CD8-positive, alpha-beta memory T cell (primary cell): ENCODE results near the gene MAPRE2. TPM values are rescaled to one million over a fixed set of nuclear protein-coding genes. Genes with fewer than 3 reads are reported as not detected.

Experiments used
- CTCF ChIA-PET: fragments of 350-600 bp; sonication (Branson Sonifier 250); formaldehyde crosslinking; loops from one replicate; lab custom pipeline; 2021; ENCODE audit warnings: antibody characterized with exemption; lab: Charles Lee
- POLR2A ChIA-PET: fragments of 350-600 bp; sonication (Branson Sonifier 250); formaldehyde crosslinking; loops from one replicate; lab custom pipeline; 2021; ENCODE audit warnings: antibody characterized with exemption; lab: Charles Lee
- DNase-seq, 5 donors: peaks; one replicate each; pipeline versions ENCODE4 v3.0.0 to v3.0.0-alpha.2; 2020 to 2022; ENCODE audit warnings: mixed read lengths in 1 of 5
- H3K27ac ChIP-seq: one replicate; pipeline ENCODE4 v1.7.0; 2013; ENCODE audit warnings: low read depth, mild to moderate bottlenecking, low read length, moderate library complexity
- H3K27me3 ChIP-seq: 2 replicates; pipeline ENCODE4 v1.7.0; 2013; ENCODE audit warnings: low read length, mild to moderate bottlenecking; ENCODE audit not compliant: insufficient read depth, poor library complexity, severe bottlenecking
- H3K36me3 ChIP-seq: 2 replicates; pipeline ENCODE4 v1.7.0; 2013; ENCODE audit warnings: mild to moderate bottlenecking, low read length, moderate library complexity; ENCODE audit not compliant: insufficient read depth
- H3K4me1 ChIP-seq: 2 replicates; pipeline ENCODE4 v1.7.0; 2013; ENCODE audit warnings: mild to moderate bottlenecking, low read length, moderate library complexity; ENCODE audit not compliant: insufficient read depth
- H3K4me3 ChIP-seq: 2 replicates; pipeline ENCODE4 v1.7.0; 2013; ENCODE audit warnings: mild to moderate bottlenecking, low read length
- H3K9me3 ChIP-seq: 2 replicates; pipeline ENCODE4 v1.7.0; 2013; ENCODE audit warnings: mild to moderate bottlenecking, low read length
- H3K27ac Mint-ChIP-seq, 8 donors: one replicate each; pipeline ENCODE4 v1.8.0; 2020 to 2021; ENCODE audit warnings: mixed read lengths in 8 of 8, mild to moderate bottlenecking in 6 of 8, inconsistent platforms in 3 of 8, moderate library complexity in 3 of 8
- H3K27me3 Mint-ChIP-seq, 2 donors: one replicate each; pipeline ENCODE4 v1.8.0; 2020 to 2021; ENCODE audit warnings: mixed read lengths in 2 of 2, mild to moderate bottlenecking in 1 of 2, moderate library complexity in 1 of 2
- H3K36me3 Mint-ChIP-seq, 3 donors: one replicate each; pipeline ENCODE4 v1.8.0; 2020 to 2021; ENCODE audit warnings: mixed read lengths in 3 of 3, inconsistent platforms in 1 of 3, mild to moderate bottlenecking in 1 of 3
- H3K4me1 Mint-ChIP-seq, 3 donors: one replicate each; pipeline ENCODE4 v1.8.0; 2020 to 2021; ENCODE audit warnings: mixed read lengths in 3 of 3, inconsistent platforms in 1 of 3, mild to moderate bottlenecking in 1 of 3
- H3K4me3 Mint-ChIP-seq, 7 donors: one replicate each; pipeline ENCODE4 v1.8.0; 2020 to 2021; ENCODE audit warnings: mixed read lengths in 7 of 7, mild to moderate bottlenecking in 6 of 7, moderate library complexity in 4 of 7, inconsistent platforms in 2 of 7
- H3K9me3 Mint-ChIP-seq, 5 donors: one replicate each; pipeline ENCODE4 v1.8.0; 2020 to 2022; ENCODE audit warnings: mixed read lengths in 5 of 5, mild to moderate bottlenecking in 3 of 5, moderate library complexity in 2 of 5, inconsistent platforms in 1 of 5
- polyA plus RNA-seq: library from polyadenylated mRNA; unstranded; fragments of 300-500 nt; fragmentation: Illumina TruSeq; gene quantifications from one replicate; pipeline ENCODE4 v1.2.3, GENCODE V29; 2021
- total RNA-seq, 2 experiments: library from RNA; stranded (reverse); gene quantifications; one replicate each; pipeline ENCODE4 v1.2.3, GENCODE V29; 2021

Gene MAPRE2
- total and polyA plus RNA-seq, 3 experiments from 2014 or later, result 38.5 to 80.4 (median 38.6) TPM

DNA sequence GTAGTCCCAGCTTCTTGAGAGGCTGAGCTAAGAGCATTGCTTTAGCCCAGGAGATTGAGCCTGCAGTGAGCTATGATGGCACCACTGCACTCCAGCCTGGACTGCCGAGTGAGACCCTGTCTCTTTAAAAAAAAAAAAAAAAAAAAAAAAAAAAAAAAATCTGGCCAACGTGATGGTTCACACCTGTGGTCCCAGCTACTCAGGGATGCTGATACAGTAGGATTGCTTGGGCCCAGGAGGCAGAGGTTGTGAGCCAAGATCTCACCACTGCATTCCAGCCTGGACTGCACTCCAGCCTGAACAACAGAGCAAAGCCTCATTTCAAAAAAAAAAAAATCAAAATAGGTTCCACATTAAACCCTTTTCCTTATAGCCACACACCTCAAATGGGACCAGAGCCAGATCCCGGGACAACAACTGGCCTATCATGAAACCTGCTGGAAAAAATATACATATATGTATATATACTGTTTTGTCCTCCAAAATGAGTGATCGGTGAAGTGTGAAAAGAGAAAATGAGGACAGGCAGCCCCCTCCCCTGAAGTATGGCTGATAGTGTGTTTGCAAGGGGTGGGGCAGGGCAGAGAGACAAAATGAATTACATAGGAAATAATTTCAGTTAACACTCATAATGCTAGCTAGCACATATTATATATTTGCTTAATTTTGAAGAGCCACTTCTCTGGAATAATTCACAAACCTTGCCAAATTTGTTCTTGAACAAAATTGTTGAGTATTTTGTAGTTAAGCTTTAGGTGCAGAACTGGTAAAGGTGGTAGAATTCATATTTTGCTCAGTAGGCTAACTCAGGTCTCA is 22.9 kb downstream of the MAPRE2 start:
- Histone ChIP-seq H3K9me3 (no peaks in the 10 kb centered on the region), H3K4me3 (no peak overlapping the region), H3K27ac (no peak overlapping the region), H3K4me1 (peaks cover 24% of the 10 kb centered on the region), H3K36me3 (no peaks in the 10 kb centered on the region), H3K27me3 (no peaks in the 10 kb centered on the region)
- ChIA-PET CTCF (no interaction called here), POLR2A (interaction anchor here (0.7 kb wide), 1 partner anchor 175 kb away, joined by 3 read pairs; no protein-coding TSS in a partner anchor)
- Mint-ChIP-seq H3K4me3 (peak overlapping the region in 3 of 7 donors; percentile 10 to 54 (median 38)), H3K27ac (peak overlapping the region in 7 of 8 donors; percentile 15 to 86 (median 70)), H3K27me3 (no peaks in the 10 kb centered on the region), H3K4me1 (peaks cover 62 to 89% (median 77%) of the 10 kb centered on the region in 3 donors), H3K9me3 (peaks cover 0 to 1% (median 0%) of the 10 kb centered on the region in 5 donors), H3K36me3 (peaks cover 0 to 15% (median 7%) of the 10 kb centered on the region in 3 donors)
- no peak for DNase-seq

DNA sequence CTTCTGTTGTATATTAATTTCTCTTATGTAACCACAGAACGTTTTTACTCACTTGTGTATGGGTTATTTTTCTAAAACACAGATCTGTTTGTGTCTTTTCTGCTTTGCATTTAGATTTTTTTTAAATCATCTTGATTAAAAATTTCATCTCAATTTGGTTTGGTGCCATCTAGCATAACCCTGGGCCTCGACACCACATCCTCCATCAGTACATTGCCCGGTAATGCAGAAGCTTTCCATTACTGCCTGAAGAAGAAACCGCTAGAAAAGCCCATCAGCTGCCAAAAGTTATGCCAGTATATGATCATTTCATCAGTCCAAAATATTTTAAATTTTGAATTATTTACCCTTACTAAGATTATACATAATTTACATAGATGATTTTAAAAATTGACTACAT is 26.2 kb downstream of the MAPRE2 start:
- no peaks in the 10 kb centered on the region for H3K9me3 ChIP-seq
- H3K27me3 ChIP-seq, result no peaks in the 10 kb centered on the region
- Mint-ChIP-seq H3K4me1 (peaks cover 49 to 81% (median 65%) of the 10 kb centered on the region in 3 donors), H3K4me3 (peak overlapping the region in 1 of 7 donors; percentile 56), H3K27ac (peak overlapping the region in 4 of 8 donors; percentile 28 to 75 (median 30)), H3K36me3 (peaks cover 5 to 35% (median 14%) of the 10 kb centered on the region in 3 donors), H3K27me3 (no peaks in the 10 kb centered on the region), H3K9me3 (no peaks in the 10 kb centered on the region)
- ChIA-PET POLR2A (no interaction called here), CTCF (no interaction called here)
- H3K27ac ChIP-seq, result no peak overlapping the region
- DNase-seq, result no peak
- H3K4me1 ChIP-seq, result peaks cover 11% of the 10 kb centered on the region
- no peak overlapping the region for H3K4me3 ChIP-seq
- H3K36me3 ChIP-seq, result no peaks in the 10 kb centered on the region

DNA sequence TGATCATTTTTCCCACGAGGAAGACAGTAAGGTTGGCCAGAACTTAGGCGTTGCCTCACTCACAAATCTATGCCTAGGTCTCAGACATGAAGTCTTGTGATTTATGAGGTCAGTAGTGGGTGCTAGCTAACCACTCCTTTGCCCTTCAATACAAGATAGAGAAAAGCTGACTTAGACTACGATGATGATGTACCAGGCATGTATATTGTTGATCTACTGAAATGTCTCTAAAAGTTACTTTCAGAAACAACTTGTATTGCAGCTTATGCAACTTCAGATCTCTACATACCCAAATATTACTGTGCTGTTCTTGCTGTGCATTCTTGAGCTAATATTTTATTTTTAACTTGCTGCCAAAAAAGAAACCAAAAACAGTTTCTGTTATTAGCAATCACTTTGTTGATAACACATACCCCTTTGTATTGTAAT is 30.6 kb downstream of the MAPRE2 start:
- DNase-seq, result no peak
- no peaks in the 10 kb centered on the region for H3K27me3 ChIP-seq
- no peaks in the 10 kb centered on the region for H3K36me3 ChIP-seq
- H3K4me1 ChIP-seq, result peaks cover 5% of the 10 kb centered on the region
- Mint-ChIP-seq H3K4me3 (no peak overlapping the region), H3K36me3 (peaks cover 5 to 61% (median 21%) of the 10 kb centered on the region in 3 donors), H3K27ac (peak overlapping the region in 5 of 8 donors; percentile 24 to 65 (median 64)), H3K4me1 (peaks cover 55 to 80% (median 61%) of the 10 kb centered on the region in 3 donors), H3K9me3 (no peaks in the 10 kb centered on the region), H3K27me3 (peaks cover 0 to 1% of the 10 kb centered on the region in 2 donors)
- H3K9me3 ChIP-seq, result no peaks in the 10 kb centered on the region
- POLR2A ChIA-PET, result no interaction called here
- H3K4me3 ChIP-seq, result no peak overlapping the region
- CTCF ChIA-PET, result interaction anchor here (1.2 kb wide), 1 partner anchor 27 kb away, joined by 3 read pairs; no protein-coding TSS in a partner anchor
- H3K27ac ChIP-seq, result no peak overlapping the region

DNA sequence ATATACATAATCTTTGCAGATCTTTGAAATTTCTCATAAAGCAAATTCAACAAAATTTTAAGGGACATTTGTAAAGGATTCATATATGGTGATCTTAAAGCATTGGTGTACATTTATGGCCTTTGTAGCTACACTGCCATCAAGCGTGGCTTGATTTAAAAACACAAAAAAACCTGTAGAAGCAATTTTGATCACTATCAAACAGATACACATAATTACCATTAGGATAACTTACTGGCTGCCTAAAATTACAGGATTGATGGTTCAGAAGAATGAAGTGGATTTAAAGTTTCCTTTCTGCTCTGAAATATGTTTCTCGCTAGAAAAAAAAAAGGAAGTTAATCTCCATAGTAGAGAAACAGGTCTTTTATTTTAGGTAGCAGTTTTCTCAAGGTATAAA is 31.4 kb downstream of the MAPRE2 start:
- Mint-ChIP-seq H3K4me1 (peaks cover 53 to 80% (median 62%) of the 10 kb centered on the region in 3 donors), H3K27me3 (peaks cover 0 to 1% of the 10 kb centered on the region in 2 donors), H3K27ac (no peak overlapping the region), H3K36me3 (peaks cover 5 to 62% (median 21%) of the 10 kb centered on the region in 3 donors), H3K4me3 (no peak overlapping the region), H3K9me3 (no peaks in the 10 kb centered on the region)
- no peaks in the 10 kb centered on the region for H3K27me3 ChIP-seq
- no peaks in the 10 kb centered on the region for H3K4me1 ChIP-seq
- DNase-seq, result no peak
- H3K36me3 ChIP-seq, result no peaks in the 10 kb centered on the region
- POLR2A ChIA-PET, result no interaction called here
- no peak overlapping the region for H3K4me3 ChIP-seq
- H3K9me3 ChIP-seq, result no peaks in the 10 kb centered on the region
- CTCF ChIA-PET, result no interaction called here
- H3K27ac ChIP-seq, result no peak overlapping the region

DNA sequence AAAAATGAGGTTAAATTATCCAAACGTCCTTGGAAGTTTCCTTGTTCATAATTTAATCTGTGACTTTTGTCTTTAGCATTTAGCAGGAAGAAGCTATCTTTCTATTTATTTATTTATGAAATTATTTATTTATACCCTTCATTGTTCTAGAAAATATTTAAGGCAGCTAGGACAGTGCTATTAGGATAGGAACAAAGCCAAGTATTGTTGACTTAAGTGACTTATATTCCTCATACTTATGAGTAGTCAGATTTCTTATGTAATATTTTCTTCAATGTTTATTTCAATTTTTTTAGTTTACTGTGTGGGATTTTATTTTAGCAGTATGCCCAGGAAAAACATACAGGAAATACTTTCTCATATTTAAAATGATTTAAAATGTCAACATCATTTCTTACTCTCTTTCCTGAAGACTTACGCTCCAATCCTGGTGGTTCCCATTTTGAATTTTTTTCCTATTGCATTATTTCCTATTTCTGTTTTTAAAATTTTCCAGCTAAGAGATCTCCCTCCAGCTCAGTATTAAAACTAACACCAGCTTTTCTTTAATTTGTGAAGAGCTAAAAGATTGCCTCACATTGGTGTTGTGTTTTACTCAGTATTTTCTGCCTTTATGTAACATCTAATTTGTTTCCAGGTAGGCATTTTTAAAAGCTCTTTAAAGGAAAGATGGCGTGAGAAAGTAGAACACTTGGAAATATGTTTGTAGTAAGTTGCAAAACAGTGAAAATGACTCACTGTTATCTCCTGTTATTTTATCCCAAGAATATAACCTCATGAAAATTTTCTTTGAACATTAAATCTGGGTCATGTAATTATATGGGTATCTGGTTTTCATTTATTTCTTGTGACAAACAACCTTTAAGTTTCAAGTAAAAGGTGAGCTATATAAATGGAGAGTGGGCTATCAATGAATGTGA is 32.2 kb downstream of the MAPRE2 start:
- CTCF ChIA-PET, result interaction anchor here (0.7 to 1.8 kb wide), 4 partner anchors 8 to 363 kb away, joined by 3 to 4 read pairs (median 4); no protein-coding TSS in a partner anchor
- POLR2A ChIA-PET, result no interaction called here
- Mint-ChIP-seq H3K9me3 (no peaks in the 10 kb centered on the region), H3K4me3 (no peak overlapping the region), H3K27me3 (peaks cover 0 to 1% of the 10 kb centered on the region in 2 donors), H3K27ac (peak overlapping the region in 3 of 8 donors; percentile 26 to 60 (median 37)), H3K36me3 (peaks cover 5 to 64% (median 21%) of the 10 kb centered on the region in 3 donors), H3K4me1 (peaks cover 53 to 81% (median 67%) of the 10 kb centered on the region in 3 donors)
- DNase-seq, result no peak
- Histone ChIP-seq H3K36me3 (no peaks in the 10 kb centered on the region), H3K4me3 (no peak overlapping the region), H3K9me3 (no peaks in the 10 kb centered on the region), H3K4me1 (no peaks in the 10 kb centered on the region), H3K27ac (no peak overlapping the region), H3K27me3 (no peaks in the 10 kb centered on the region)

DNA sequence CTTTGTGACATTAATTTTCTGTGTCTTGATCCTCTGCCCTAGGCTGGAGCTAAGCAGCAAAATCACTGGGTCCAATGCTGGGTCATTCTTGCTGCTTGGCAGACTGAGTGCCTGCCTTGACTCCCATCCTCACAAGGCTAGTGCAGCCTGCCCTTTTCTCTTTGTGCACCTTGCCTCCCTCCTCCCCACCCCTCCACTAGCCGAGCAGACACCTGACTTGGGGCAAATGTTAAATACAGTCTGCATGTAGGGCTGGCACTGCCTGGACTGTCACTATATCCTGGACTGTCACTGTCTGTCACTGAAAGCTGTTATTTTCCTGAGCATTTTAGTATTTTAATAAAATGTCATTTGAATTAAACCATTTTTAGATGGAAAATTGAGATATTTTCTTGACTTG is 33.4 kb downstream of the MAPRE2 start:
- no peaks in the 10 kb centered on the region for H3K27me3 ChIP-seq
- no peaks in the 10 kb centered on the region for H3K9me3 ChIP-seq
- no peak overlapping the region for H3K4me3 ChIP-seq
- no peaks in the 10 kb centered on the region for H3K4me1 ChIP-seq
- H3K4me1 Mint-ChIP-seq, result peaks cover 50 to 82% (median 64%) of the 10 kb centered on the region in 3 donors
- peak overlapping the region in 1 of 7 donors; percentile 28 for H3K4me3 Mint-ChIP-seq
- H3K27ac Mint-ChIP-seq, result peak overlapping the region in 2 of 8 donors; percentile 32 to 65
- POLR2A ChIA-PET, result no interaction called here
- H3K36me3 Mint-ChIP-seq, result peaks cover 5 to 72% (median 19%) of the 10 kb centered on the region in 3 donors
- CTCF ChIA-PET, result interaction anchor here (0.8 to 1.8 kb wide), 2 partner anchors 9 to 23 kb away, joined by 3 to 4 read pairs; no protein-coding TSS in a partner anchor
- DNase-seq, result no peak
- no peaks in the 10 kb centered on the region for H3K9me3 Mint-ChIP-seq
- H3K27me3 Mint-ChIP-seq, result peaks cover 0 to 1% of the 10 kb centered on the region in 2 donors
- no peaks in the 10 kb centered on the region for H3K36me3 ChIP-seq
- H3K27ac ChIP-seq, result no peak overlapping the region

DNA sequence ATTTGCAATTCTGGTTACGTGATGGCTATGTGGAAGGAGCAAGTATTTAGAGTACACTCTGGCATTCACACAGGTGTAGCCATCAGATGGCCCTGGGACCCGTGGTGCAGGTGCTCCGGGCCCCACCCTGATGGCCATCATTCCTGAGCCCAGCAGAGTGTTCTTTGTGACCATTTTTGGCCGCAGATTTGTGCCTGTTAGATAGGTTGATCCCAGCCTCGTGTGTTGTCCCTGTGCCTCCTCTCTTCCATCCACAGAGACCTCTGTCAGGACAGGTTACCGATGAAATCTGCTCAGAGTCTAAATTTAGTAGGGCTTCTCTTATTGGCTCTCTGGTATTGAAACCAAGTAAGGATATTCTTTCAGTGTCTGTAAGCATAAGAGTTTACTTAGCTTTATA is 33.9 kb downstream of the MAPRE2 start:
- no peaks in the 10 kb centered on the region for H3K9me3 Mint-ChIP-seq
- H3K27me3 Mint-ChIP-seq, result peaks cover 0 to 1% of the 10 kb centered on the region in 2 donors
- no peak for DNase-seq
- no peak overlapping the region for H3K27ac ChIP-seq
- H3K4me3 Mint-ChIP-seq, result no peak overlapping the region
- peak overlapping the region in 4 of 8 donors; percentile 13 to 80 (median 38) for H3K27ac Mint-ChIP-seq
- no peaks in the 10 kb centered on the region for H3K4me1 ChIP-seq
- H3K4me1 Mint-ChIP-seq, result peaks cover 53 to 83% (median 63%) of the 10 kb centered on the region in 3 donors
- H3K36me3 Mint-ChIP-seq, result peaks cover 5 to 72% (median 19%) of the 10 kb centered on the region in 3 donors
- no peaks in the 10 kb centered on the region for H3K27me3 ChIP-seq
- no peak overlapping the region for H3K4me3 ChIP-seq
- CTCF ChIA-PET, result interaction anchor here (0.8 to 1.8 kb wide), 2 partner anchors 10 to 22 kb away, joined by 3 to 4 read pairs; no protein-coding TSS in a partner anchor
- H3K36me3 ChIP-seq, result no peaks in the 10 kb centered on the region
- H3K9me3 ChIP-seq, result no peaks in the 10 kb centered on the region
- POLR2A ChIA-PET, result no interaction called here
